ENCODE results near the gene ATR.

DNA sequence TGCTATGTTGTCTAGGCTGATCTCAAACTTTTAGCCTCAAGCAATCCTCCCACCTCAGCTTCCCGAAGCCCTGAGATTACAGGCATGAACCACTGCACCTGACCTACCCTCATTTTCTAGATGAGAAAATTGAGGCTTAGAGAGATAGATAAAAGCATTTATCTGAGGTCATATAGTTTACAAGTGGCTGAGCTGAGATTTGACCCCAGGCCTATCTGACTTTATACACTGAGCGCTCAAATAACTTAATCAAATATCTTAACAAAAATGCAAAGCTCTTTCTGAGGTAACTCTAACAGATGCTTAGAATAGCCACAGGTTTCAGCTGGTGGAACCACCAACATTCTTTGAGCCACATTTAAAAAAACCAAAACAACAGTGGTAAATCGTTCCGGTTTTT lies 23.2 kb upstream of the ATR start:
- TF ChIP-seq, protein P1, sequence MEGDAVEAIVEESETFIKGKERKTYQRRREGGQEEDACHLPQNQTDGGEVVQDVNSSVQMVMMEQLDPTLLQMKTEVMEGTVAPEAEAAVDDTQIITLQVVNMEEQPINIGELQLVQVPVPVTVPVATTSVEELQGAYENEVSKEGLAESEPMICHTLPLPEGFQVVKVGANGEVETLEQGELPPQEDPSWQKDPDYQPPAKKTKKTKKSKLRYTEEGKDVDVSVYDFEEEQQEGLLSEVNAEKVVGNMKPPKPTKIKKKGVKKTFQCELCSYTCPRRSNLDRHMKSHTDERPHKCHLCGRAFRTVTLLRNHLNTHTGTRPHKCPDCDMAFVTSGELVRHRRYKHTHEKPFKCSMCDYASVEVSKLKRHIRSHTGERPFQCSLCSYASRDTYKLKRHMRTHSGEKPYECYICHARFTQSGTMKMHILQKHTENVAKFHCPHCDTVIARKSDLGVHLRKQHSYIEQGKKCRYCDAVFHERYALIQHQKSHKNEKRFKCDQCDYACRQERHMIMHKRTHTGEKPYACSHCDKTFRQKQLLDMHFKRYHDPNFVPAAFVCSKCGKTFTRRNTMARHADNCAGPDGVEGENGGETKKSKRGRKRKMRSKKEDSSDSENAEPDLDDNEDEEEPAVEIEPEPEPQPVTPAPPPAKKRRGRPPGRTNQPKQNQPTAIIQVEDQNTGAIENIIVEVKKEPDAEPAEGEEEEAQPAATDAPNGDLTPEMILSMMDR (conservative IDR thresholded peaks at IDR 0.05; ENCODE audit: low read depth, low read length): no peak
- no peak for TF ChIP-seq EZH2 (IDR thresholded peaks at IDR 0.05; ENCODE audit: borderline replicate concordance, low read depth, low read length, poor library complexity, severe bottlenecking)
